Measurements from ENCODE around the gene NEURL1B.

Gene NEURL1B

GRCh38 chr5:172720655-172721054 is 79.6 kb downstream of the NEURL1B start:
- DNase-seq: no peak

DNA sequence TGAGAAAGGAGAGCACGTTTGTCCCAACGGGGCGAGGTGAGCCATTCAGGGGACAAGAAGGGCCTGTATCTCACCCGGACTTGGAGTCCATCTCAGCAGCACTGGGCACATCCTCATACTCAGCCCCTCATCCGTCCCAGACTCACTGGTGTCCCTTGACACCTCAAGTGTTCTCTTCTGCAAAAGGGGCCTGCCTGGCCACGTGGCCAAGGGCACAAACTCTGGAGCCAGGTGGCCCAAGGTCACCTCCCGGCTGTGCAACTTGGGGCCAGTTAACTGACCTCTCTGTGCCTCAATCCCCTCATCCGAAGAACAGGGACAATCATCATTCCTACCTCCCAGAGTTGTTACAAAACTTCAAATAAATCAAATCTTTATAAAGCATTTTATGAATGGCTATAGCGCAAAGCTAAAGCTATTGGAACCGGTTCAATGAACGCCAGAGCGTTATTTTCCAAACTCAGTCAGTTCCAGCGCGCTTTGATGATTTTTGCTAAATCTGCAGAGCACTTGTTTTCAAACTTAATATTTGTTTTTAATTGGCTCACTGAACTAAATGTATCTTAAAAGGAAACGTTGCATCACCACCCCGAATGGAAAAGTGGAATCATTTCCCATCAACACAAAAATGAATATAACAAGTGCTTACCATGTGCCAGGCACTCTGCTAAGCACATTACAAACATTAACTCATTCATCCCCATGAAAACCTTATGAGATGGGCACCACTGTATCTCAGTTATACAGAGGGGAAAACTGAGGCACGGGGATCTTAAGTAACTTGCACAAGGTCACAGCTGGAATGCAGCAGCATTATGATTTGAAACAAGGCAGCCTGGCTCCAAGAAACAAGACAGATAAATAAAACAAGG is 80.6 kb downstream of the NEURL1B start:
- DNase-seq: no peak

GRCh38 chr5:172722327-172722815 is 81.3 kb downstream of the NEURL1B start:
- peak; percentile 54 for DNase-seq

DNA sequence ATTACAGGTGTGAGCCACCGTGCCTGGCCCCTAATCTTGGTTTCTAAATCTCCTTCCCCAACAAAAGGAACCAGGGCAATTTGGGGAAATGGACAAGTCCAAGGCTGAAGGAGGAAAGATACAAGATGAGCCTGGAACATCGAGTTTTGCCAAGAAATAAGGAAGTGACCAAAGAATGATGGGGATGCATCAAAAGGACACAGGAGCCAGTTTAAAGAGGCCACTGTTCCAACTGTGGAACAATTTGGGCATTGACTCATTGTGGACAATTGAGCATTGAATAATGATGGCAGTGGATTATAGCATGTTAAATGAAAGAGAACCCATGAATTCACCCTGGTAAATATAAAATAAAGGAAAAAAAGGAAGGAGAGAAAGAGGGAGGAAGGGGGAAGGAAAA is 82.4 kb downstream of the NEURL1B start:
- no peak for DNase-seq

GRCh38 chr5:172724242-172725183 is 83.5 kb downstream of the NEURL1B start:
- DNase-seq: no peak

DNA sequence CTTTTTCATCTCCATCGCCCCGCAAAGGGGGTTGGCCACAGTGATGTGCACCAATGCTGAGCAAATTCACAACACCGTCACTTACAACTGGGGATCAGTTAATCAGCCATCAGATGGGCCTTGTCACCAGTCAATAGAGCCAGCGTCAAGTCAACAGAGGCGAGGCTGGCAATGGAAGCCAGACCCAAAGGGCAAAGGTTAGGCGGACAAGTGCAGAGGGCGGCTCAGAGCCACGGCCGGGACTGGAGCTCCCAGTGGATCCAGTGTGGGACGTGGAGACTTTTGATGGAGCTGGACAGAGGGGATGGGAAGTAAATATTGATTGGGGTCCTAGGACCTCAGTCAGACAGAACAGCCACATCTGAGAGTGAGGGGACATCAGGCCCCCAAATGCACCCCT is 84.2 kb downstream of the NEURL1B start:
- no peak for DNase-seq

DNA sequence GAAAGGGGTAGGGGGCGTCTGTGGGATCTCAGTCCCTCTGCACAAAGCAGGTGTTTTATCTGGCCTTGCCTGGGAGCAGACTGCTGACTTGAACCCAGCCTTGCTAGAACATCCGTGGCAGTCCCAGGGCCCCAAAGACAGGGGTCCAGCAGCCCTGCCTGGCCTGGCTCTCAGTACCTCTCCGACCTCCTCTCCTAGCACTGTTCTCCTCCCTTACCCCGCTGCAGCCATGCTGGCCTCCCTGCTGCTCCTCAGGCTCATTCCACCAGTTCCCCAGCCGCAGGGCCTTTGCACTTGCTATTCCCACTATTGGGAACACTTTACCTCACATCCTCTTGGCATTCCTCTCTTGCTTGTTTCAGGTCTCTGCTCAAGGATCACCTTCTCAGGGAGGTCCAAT is 84.7 kb downstream of the NEURL1B start:
- DNase-seq: no peak

DNA sequence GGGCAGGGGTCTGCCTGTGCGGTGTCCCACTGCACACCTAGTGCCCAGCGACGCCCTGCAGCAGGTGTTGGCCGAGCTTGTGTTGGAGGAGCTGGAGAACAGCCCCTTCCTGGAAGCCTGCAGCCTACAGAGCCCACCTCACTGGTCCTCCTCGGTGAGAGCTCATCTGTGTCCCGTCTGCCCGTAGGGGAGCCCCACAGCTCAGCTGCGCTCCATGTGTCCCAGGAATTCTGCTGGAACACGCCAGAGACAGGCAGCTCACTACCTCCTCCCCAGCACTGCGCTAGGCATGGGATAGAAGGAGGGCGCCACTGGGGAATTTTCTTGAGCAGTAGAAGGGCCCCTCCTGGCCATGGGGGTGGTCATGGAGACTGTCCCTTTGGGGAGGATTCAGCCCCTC is 85.9 kb downstream of the NEURL1B start:
- DNase-seq: no peak

DNA sequence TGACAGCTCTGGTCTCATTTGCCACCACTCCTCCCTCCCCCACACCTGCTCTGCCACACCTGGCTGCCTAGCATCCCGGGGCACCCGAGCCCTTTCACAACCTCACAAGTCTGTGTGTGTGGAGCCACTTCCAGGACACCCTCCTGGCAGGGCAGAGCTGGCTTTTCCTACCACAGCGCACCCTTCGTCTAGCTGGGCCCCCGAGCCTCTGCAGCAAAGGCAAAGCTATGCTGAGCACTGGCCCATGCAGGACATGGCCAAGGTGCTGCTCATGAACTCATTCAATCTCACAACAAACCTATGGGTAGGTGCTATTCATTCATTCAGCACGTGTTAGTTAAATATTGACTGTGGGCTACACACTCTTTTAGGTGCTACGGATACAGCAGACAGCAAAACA is 86.5 kb downstream of the NEURL1B start:
- DNase-seq: no peak

- DNase-seq: no peak
Measured at GRCh38 chr5:172728481-172729241, 87.6 kb downstream of the NEURL1B start.

DNA sequence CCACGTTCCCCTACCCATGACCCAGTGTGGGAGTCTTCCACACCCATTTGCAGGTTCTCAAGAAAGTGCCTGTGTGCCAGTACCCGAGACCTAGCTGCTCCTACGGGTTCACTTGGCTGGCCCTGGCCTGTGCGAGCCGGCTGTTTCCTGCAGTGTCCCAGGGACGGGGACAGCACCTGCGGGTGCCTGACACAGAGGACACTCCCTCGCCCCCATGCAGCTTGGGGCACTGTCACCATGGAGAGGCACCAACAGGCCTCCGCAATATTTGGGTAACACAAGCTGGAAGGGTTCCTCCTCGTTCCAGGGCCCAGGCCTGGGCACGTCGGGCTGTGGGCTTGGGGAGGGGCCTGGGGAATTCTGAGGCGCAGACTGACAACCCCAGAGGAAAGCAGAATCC is 88.5 kb downstream of the NEURL1B start:
- DNase-seq: no peak

- no peak for DNase-seq
Measured at GRCh38 chr5:172730222-172730621, 89.2 kb downstream of the NEURL1B start.

DNA sequence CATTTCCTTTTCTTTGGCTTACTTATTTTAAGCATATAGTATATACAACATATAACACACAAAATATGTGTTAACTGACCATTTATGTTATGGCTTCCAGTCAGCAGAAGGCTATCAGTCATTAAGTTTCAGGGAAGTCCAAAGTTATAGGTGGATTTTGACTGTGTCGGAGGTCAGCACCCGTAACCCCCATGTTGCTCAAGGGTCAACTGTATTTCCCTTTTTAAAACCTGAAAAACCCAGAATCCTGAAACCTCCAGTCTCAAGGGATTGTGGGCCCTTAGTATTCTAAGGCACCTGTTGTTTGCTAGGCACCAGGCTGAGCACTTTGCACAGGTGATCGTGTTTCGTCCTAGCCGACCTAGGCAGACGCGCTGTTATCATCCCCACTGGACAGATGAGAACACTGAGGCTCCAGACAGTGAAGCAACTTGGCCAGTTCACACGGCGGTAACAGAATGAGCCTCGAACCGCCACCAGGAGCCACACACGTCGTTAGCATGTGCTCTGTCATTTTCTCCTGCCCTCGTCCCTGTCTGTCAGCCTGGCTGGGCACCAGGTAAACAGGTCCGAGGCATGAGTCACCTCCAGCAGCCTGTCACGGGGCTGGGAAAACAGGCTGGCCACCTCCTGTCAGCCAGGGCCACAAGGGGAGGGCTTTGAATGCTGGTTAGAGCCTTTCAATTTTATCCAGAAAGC is 90.1 kb downstream of the NEURL1B start:
- DNase-seq: no peak

DNA sequence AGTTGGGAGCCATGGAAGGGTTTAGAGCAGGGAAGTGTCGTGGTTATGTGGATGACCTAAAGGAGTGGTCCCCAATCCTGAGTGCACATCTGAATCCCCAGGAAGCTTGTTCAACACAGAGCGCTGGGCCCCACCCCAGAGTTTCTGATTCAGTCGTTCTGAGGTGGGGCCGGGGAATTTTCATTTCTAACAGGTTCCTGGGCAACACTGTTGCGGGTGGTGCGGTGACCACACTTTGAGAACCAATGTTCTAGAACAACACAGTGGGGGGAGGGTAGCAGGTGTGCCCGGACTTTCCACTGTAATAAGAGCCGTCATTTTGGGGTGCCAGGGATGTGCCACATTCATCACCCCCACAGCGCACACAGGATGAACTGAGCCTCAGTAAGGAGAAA is 90.6 kb downstream of the NEURL1B start:
- no peak for DNase-seq

DNA sequence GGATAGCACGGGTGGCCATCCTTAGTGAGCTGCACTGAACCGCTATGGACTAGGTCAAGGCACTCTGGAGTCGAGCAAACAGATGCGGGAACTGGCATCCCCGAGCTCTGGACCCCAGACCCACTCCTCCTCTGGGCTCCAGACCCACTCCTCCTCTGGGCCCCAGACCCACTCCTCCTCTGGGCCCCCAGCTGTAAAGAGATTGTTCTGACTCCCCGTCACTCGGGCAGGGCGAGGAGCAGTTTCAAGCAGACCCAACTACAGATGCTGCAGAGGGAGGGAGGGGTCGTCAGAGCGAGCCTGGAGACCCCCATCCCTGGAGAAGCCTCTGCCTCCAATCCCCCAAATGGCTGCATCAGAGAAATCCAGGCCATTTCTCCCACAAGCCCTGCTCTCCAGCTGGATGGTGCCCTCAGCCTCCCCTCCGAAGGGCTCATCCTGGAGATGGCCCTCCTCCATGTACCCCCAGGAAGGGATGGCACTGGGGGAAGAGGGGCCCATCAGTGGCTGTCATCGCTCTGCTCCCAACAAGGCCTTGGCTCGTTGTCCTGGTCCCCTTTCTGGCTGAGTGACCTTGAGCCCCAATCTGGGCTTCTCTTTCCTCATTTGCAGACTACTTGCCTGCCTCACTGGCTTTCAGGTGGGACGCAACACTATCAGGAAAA is 91.3 kb downstream of the NEURL1B start:
- DNase-seq: no peak

DNA sequence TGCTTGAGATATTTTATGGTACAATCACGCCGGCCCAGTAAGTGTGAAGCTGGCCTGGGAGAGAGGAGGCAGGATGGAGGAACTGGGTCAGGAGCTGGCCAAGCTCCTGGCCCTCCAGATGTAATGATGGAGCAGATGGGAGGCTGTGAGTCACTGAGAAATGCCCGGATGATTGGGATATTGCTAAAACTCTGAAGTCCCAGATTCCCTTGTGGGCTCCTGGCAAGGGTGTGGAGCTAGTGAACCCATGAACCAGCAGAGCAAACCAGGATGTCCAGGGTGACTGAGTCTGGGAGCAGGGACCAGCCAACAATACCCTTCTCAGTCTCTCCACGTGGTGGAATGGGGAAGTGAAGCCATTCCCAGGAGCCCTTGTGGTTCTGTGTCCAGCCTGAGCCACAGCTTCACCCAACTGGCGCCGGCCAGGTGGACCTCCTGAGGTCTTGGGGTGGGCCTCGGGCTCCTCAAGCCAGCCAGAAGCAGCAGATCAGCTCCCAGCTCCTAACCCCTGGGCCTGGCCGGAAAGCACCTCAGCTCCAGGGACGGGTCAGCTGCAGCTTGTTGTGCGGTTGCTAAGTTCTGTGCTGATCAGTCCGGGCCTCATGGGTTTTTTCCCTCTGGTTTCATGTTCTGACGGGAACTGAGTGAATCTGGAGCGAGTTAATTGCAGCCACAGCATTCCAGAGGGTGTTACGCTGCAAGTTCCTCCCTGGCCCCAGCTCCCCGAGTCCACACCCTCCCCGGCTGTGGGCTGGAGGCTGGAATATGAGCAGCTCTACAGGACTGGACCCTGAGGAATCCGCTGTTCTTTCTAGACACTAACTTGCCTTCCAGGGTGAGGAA is 92.3 kb downstream of the NEURL1B start:
- no peak for DNase-seq

DNA sequence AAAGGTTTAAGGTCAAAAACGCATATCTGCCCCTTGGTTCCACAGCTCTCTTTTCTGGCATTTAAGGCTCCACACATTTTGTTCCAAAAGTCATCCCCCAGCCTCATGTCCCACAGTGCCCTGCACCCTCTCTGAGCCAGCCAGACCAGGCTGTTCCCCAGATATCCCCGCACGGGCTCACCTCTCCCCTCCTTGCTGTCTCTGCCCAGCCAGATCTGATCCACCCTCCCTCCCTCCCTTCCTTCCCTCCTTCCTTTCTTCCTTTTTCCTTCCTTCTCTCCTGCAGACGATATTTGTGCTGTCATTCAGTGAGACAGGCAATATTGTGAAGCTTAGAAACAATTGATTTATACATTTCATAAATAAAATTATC is 92.9 kb downstream of the NEURL1B start:
- no peak for DNase-seq

- DNase-seq: no peak
Measured at GRCh38 chr5:172735141-172735831, 94.2 kb downstream of the NEURL1B start.

DNA sequence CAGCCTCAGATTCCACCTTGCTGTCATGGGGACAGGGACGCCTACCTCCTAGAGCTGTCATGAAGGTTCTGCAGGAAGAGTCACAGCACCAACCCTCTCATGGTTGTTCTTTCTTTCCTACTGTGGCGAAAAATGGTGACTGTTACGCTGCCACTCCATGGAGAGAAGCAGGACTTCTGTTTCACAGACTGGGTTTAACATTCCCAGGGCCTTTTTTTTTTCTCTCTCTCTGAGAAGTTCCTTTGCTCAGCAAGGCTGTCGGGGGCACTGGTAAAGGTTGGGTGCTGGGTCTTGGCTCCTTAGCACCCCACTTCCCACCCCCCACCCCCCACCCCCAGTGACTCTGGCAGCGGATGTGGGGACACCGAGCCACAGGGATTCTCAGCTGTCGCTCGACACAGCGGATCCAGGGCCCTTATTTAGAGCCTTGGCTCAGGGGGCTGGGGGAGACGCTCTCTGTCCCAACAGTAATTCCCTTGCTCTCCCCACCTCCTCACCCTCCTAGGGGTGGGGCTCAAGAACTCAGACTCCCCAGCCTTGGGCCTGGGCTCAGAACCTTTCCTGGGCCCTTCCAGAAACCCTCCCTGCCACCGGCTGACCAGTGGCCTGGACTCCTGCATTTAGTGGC is 95.6 kb downstream of the NEURL1B start:
- DNase-seq: no peak

- DNase-seq: no peak
Measured at GRCh38 chr5:172739375-172739774, 98.3 kb downstream of the NEURL1B start.

Measured in CD4-positive, alpha-beta T cell treated with Interleukin-15 for 1 hour (primary cell).